NCI-H2107 treated with DMSO at 0.1 percent for 48 hours (cell line): ENCODE data around the gene AMIGO1.

Source experiments
- DNase-seq: peaks from one replicate; lab custom pipeline; 2025; ENCODE audit not compliant: unreplicated experiment; lab: John Stamatoyannopoulos, UW

The AMIGO1 gene

GRCh38 chr1:109457819-109458218 lies 51.7 kb downstream of the AMIGO1 start:
- DNase-seq: no peak

DNA sequence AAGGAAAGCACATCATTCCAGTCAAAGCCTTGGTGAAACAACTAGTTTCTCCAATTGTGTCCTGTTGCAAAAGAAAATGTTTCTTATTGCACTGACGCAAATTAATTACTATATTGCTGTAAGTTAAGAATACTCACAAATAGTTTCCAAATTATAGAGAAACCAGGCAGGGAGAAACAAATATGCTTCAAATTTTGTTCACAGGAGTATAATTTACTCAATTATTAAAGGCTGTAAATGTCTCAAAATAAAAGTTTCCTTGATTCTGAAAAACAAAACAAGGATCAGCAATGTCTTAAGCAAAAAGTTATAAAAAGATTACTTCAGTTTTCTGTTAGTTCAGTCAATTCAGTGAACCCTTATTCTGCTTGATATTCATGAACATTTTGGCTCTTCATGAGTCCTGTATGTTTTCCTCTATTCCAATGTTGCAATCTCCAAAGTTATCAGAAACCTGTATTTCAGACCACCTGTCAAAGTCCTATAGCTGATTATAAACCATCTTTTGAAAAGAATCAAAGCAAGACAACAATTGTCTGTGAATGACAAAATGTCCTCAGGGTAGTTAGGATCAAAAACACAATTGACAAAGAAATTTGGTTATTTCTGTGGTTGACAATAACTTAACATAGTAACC lies 54.9 kb downstream of the AMIGO1 start:
- DNase-seq: no peak
